ENCODE measurements around the gene CENPW.

Gene CENPW

GRCh38 chr6:126377594-126378153, 37.8 kb downstream of the CENPW start:
- ChIA-PET POLR2A (no interaction called here), CTCF (no interaction called here)
- no peak overlapping the region for H3K4me3 ChIP-seq (ENCODE audit: low read depth, low read length)
- no peaks in the 10 kb centered on the region for H3K9me3 ChIP-seq (ENCODE audit: control insufficient read depth, insufficient read depth, low read depth, low read length)
- no peak overlapping the region for H3K27ac ChIP-seq (ENCODE audit: extremely low read depth, low read depth, low read length)
- TF ChIP-seq ZNF544 (tag by site-specific recombination; IDR thresholded peaks at IDR 0.05) = no peak
- H3K36me3 ChIP-seq (ENCODE audit: control insufficient read depth in 2 of 2, insufficient read depth in 1 of 2, low read length in 2 of 2) = no peaks in the 10 kb centered on the region
- H3K4me1 ChIP-seq (ENCODE audit: control insufficient read depth, insufficient read depth, low read length) = no peaks in the 10 kb centered on the region

- ChIA-PET POLR2A (no interaction called here), CTCF (interaction anchor here (0.6 kb wide), 1 partner anchor 590 kb away, joined by 4 read pairs; no protein-coding TSS in a partner anchor)
- H3K4me1 ChIP-seq (ENCODE audit: control insufficient read depth, insufficient read depth, low read length) = no peaks in the 10 kb centered on the region
- no peak overlapping the region for H3K27ac ChIP-seq (ENCODE audit: extremely low read depth, low read depth, low read length)
- H3K9me3 ChIP-seq (ENCODE audit: control insufficient read depth, insufficient read depth, low read depth, low read length) = no peaks in the 10 kb centered on the region
- TF ChIP-seq GLIS1 (tag by site-specific recombination; IDR thresholded peaks at IDR 0.05) (no peak), ZNF10 (tag by site-specific recombination; IDR thresholded peaks at IDR 0.05) (no peak), BCL11A (tag by site-specific recombination; IDR thresholded peaks at IDR 0.05; ENCODE audit: low read depth) (no peak), ZBTB17 (tag by site-specific recombination; IDR thresholded peaks at IDR 0.05) (no peak), ZNF18 (tag by site-specific recombination; IDR thresholded peaks at IDR 0.05) (no peak), ZSCAN23 (tag by site-specific recombination; IDR thresholded peaks at IDR 0.05) (no peak)
- H3K4me3 ChIP-seq (ENCODE audit: low read depth, low read length) = no peak overlapping the region
- no peaks in the 10 kb centered on the region for H3K36me3 ChIP-seq (ENCODE audit: control insufficient read depth in 2 of 2, insufficient read depth in 1 of 2, low read length in 2 of 2)
Observed at GRCh38 chr6:126380072-126380583, 40.2 kb downstream of the CENPW start.

GRCh38 chr6:126381498-126381897, 41.6 kb downstream of the CENPW start:
- POLR2A ChIA-PET = no interaction called here
- no peak overlapping the region for H3K4me3 ChIP-seq (ENCODE audit: low read depth, low read length)
- H3K27ac ChIP-seq (ENCODE audit: extremely low read depth, low read depth, low read length) = no peak overlapping the region
- CTCF ChIA-PET = no interaction called here
- no peaks in the 10 kb centered on the region for H3K9me3 ChIP-seq (ENCODE audit: control insufficient read depth, insufficient read depth, low read depth, low read length)
- H3K36me3 ChIP-seq (ENCODE audit: control insufficient read depth in 2 of 2, insufficient read depth in 1 of 2, low read length in 2 of 2) = no peaks in the 10 kb centered on the region
- H3K4me1 ChIP-seq (ENCODE audit: control insufficient read depth, insufficient read depth, low read length) = no peaks in the 10 kb centered on the region
- no peak for TF ChIP-seq ZSCAN5A (tag by site-specific recombination; IDR thresholded peaks at IDR 0.05)
- no peak for TF ChIP-seq ZBTB26 (tag by site-specific recombination; optimal IDR thresholded peaks at IDR 0.05)
- no peak for TF ChIP-seq ZNF266 (tag by site-specific recombination; IDR thresholded peaks at IDR 0.05; ENCODE audit: low read depth)
- no peak for TF ChIP-seq ZNF302 (tag by site-specific recombination; IDR thresholded peaks at IDR 0.05; ENCODE audit: low read depth)
- no peak for TF ChIP-seq ZNF704 (tag by site-specific recombination; IDR thresholded peaks at IDR 0.05)
- no peak for TF ChIP-seq ZNF514 (tag by site-specific recombination; IDR thresholded peaks at IDR 0.05)
- TF ChIP-seq ZNF624 (tag by site-specific recombination; IDR thresholded peaks at IDR 0.05) = no peak
- no peak for TF ChIP-seq ZNF473 (tag by site-specific recombination; IDR thresholded peaks at IDR 0.05)
- no peak for TF ChIP-seq ZNF362 (tag by site-specific recombination; IDR thresholded peaks at IDR 0.05)
- TF ChIP-seq ZNF121 (tag by site-specific recombination; IDR thresholded peaks at IDR 0.05) = no peak
- TF ChIP-seq MEIS1 (CRISPR knock-in tag; IDR thresholded peaks at IDR 0.05; ENCODE audit: borderline replicate concordance) = no peak
- TF ChIP-seq ZNF510 (tag by site-specific recombination; IDR thresholded peaks at IDR 0.05; ENCODE audit: insufficient replicate concordance) = no peak
- TF ChIP-seq GLIS1 (tag by site-specific recombination; IDR thresholded peaks at IDR 0.05) = no peak
- no peak for TF ChIP-seq HOXA7 (CRISPR knock-in tag; IDR thresholded peaks at IDR 0.05; ENCODE audit: borderline replicate concordance)
- no peak for TF ChIP-seq ZSCAN30 (tag by site-specific recombination; IDR thresholded peaks at IDR 0.05)
- TF ChIP-seq ZNF521 (tag by site-specific recombination; IDR thresholded peaks at IDR 0.05) = no peak
